ENCODE data around the gene RFX4.

- TF ChIP-seq CTCF (IDR thresholded peaks at IDR 0.05) (no peak), SIN3A (IDR thresholded peaks at IDR 0.05; ENCODE audit: borderline replicate concordance, insufficient read depth, low read depth, low read length) (no peak), POLR2AphosphoS5 (IDR thresholded peaks at IDR 0.05; ENCODE audit: low read depth, low read length) (no peak)
Measured at GRCh38 chr12:106745181-106745745, 162.5 kb downstream of the RFX4 start.

Measured in Panc1 (cell line).